Epithelial cell of prostate (primary cell): ENCODE data around the gene TEKT4.
"Not testable (repeated sequence)": the region's sequence is repeated elsewhere in the genome, so short reads cannot be mapped to it uniquely, and the experiment has no call there.

ENCODE experiments used
- DNase-seq: peaks from one replicate; pipeline ENCODE4 v3.0.0-alpha.2; 2011; ENCODE audit warnings: low read depth, low spot score
- H3K27ac ChIP-seq: fragments of 450-650 bp; 2 replicates; pipeline ENCODE4 v1.5.1; 2017; ENCODE audit warnings: mild to moderate bottlenecking

TEKT4 gene, protein sequence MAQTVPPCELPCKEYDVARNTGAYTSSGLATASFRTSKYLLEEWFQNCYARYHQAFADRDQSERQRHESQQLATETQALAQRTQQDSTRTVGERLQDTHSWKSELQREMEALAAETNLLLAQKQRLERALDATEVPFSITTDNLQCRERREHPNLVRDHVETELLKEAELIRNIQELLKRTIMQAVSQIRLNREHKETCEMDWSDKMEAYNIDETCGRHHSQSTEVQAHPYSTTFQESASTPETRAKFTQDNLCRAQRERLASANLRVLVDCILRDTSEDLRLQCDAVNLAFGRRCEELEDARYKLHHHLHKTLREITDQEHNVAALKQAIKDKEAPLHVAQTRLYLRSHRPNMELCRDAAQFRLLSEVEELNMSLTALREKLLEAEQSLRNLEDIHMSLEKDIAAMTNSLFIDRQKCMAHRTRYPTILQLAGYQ

DNA sequence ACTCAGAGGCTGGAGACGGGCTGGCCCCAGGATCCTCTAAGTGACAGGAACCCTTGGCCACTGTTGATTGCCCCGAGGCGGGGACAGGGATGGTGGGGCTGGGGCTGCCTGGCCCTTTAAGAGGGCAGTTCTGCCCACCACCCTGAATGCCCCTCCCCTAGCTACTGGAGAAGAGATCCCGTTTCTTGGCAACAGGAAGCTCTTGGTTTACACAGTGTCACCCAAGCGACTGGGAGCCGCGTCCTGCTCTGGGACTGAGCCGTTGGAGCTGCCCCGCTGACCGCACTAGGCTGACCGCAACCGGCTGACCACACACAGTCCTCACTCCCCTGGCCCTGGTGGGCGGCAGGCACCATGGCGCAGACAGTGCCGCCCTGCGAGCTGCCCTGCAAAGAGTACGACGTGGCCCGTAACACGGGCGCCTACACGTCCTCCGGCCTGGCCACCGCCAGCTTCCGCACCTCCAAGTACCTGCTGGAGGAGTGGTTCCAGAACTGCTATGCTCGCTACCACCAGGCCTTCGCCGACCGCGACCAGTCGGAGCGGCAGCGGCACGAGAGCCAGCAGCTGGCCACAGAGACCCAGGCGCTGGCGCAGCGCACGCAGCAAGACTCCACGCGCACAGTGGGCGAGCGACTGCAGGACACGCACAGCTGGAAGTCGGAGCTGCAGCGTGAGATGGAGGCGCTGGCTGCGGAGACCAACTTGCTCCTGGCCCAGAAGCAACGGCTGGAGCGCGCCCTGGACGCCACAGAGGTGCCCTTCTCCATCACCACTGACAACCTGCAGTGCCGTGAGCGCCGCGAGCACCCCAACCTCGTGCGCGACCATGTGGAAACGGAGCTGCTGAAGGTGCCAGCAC, at the start of gene TEKT4:
TSS of gene TEKT4 (plus strand) at position 205 of the 862 bp plus-strand sequence. CDS start at position 355, 150 bp downstream.
- no peak within 1 kb of the TSS for H3K27ac ChIP-seq
- DNase-seq = no peak

- DNase-seq, H3K27ac ChIP-seq: not testable (repeated sequence)
These were observed 32.0 kb upstream of the TEKT4 start for GRCh38 chr2:94839224-94839623.

DNA sequence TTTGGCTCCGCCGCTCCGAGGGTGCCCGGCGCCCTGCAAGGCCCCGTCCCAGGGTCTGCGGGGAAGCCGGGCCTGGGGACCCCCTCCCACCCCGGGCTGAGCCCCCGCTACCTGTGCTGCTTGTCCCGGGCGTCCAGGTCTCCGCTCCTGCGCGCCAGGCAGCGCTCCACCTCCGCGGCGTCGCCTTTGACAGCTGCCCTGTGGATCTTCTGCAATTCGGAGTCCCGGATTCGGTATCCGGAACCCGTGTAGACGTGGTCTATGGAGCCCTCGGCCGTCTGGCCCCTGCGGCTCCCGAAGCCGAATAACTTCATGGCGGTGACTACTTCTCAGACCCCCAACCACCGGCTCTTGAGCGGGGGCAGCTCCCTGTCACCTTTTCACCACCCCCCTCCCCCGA, 14.4 kb upstream of the TEKT4 start:
- H3K27ac ChIP-seq, DNase-seq: not testable (repeated sequence)

DNA sequence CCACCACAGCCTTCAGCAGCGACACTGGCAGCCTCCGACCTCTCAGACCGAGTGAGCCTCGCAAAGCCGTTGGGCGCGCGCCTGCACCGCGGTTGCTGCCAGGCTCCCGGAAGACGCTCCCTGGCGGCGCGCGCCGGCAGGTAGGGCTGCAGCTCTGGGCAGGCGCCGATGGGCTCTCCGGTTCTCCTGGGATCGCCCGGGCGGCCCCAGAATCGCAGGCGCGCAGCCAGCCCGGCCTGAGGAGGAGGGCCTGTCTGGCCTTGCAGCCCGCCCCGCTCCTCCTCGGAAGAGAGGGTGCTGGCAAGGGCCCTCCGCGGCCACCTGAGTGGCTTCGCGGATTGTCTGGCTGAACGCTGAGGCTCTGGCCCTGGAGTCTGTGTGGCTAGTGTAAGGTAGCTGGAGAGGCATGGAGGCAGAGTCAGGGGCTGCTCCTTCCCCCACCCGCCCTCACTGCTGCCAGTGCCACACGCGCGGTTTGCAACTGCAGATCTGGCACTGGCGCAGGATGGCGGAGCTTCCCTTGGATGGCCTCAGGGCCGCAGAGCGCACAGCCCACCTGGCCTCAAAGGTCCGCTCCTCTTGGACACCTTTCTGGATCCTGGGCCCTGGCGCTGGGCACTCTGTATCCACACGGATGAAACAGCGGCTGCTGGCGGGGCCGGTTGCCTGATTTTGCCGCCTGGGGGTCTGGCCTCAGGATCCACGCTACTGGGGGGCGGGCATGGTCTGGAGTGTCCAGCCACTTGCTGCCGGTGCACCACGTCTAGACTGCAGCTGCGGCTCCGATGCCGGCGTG, 13.7 kb upstream of the TEKT4 start:
- H3K27ac ChIP-seq = not testable (repeated sequence)
- peak; percentile 18 for DNase-seq

GRCh38 chr2:94858163-94858888, 12.9 kb upstream of the TEKT4 start:
- DNase-seq, H3K27ac ChIP-seq: not testable (repeated sequence)

DNA sequence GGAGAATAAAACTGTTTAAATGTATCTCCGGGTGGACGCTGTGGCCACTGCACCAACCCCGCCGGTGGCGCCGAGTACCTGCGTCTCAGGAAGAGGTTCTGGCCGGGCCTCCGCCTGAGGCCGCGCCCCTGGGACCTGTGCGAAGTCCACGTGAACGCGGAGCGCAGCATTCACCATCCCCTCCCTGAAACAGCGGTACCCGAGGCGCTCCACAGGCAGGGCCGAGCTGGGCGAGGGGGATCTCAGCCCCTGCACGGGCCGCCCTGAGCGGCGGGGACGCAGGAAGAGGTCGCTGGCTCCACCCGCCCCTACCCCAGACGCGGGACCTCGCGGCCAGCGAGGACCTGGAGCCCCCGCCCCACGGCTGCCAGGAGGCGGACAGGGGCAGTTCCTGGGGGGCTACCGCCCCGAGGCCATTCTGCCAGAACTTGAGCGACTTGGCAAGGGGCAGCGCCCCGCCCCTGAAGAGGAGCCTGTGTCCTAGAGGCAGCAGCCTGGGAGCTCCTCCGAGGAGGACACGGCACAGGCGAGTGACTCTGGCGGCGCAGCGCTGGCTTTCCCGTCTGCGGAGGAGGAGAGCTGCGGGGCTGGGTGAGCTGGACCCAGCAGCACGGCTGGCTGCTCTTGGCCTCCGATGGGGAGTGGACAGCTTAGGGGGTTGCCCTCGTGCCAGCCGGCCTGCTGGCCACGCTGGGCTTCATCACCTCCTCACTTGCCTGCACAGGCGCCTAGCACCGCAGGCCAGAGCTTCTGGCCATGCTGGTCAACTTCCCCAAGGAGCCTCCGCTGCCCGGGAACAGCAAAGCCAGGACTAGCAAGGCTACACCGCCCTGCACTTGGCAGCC, 9.7 kb upstream of the TEKT4 start:
- no peak for DNase-seq

GRCh38 chr2:94862903-94863302, 8.3 kb upstream of the TEKT4 start:
- not testable (repeated sequence) for H3K27ac ChIP-seq, DNase-seq

More for the DNA sequence above, 9.7 kb upstream of the TEKT4 start:
- no peak overlapping the region for H3K27ac ChIP-seq

- H3K27ac ChIP-seq = no peak overlapping the region
These were observed 2.1 kb upstream of the TEKT4 start for GRCh38 chr2:94869131-94869530.

DNA sequence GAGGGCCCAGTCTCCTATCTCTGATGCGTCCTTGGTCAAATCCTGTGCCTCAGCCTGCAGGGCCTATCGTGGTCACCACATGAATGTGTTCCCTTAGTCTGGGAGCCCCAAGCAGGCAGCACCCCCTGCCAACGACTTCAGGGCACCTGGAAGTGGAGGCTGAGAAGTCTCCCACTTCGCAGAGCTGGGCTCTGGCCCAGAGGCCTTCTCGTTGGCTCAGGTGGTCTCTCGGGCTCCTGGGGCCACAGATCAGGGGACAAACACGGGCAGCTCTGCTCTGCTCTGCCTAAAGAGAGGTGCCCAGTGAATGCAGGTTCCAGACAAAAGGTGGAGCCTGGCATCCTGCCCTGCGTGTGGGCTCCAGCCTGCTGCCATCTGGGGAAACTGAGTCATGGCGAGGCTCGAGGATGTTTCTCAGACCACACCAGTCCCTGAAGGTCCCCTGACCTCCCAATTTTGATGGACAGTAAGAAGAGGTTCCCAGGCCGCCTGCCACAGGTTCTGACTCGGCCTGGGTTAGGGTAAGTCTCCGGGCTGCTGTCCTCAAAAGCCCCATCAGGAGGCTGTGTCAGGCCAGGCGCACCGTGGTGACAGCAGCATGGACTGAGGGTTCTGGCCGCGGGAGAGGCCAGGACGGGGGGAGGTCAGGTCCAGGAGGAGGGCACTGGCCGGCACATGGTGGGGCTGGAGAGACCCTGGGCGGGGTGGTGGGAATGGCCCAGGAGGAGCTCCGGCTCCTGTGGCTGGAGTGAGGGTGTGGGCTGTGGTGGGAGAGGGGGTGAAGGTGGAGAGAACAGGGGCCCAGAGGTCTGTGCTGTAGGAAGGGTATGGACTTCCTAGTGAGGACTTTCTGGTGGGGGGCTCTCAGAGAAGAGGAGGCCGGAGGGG, 1.4 kb upstream of the TEKT4 start:
- no peak overlapping the region for H3K27ac ChIP-seq
- no peak for DNase-seq

More at GRCh38 chr2:94869131-94869530, 2.1 kb upstream of the TEKT4 start:
- DNase-seq = no peak

GRCh38 chr2:94870440-94871225, 597 bp upstream of the TEKT4 start:
- no peak overlapping the region for H3K27ac ChIP-seq
- DNase-seq = no peak

GRCh38 chr2:94872088-94872618, 923 bp downstream of the TEKT4 start:
- H3K27ac ChIP-seq = no peak overlapping the region

GRCh38 chr2:94872676-94873361, 1.6 kb downstream of the TEKT4 start:
- DNase-seq = no peak
- H3K27ac ChIP-seq = no peak overlapping the region

More at GRCh38 chr2:94872088-94872618, 923 bp downstream of the TEKT4 start:
- DNase-seq = no peak

- no peak for DNase-seq
- H3K27ac ChIP-seq = no peak overlapping the region
These were observed 2.4 kb downstream of the TEKT4 start for GRCh38 chr2:94873362-94874276.

DNA sequence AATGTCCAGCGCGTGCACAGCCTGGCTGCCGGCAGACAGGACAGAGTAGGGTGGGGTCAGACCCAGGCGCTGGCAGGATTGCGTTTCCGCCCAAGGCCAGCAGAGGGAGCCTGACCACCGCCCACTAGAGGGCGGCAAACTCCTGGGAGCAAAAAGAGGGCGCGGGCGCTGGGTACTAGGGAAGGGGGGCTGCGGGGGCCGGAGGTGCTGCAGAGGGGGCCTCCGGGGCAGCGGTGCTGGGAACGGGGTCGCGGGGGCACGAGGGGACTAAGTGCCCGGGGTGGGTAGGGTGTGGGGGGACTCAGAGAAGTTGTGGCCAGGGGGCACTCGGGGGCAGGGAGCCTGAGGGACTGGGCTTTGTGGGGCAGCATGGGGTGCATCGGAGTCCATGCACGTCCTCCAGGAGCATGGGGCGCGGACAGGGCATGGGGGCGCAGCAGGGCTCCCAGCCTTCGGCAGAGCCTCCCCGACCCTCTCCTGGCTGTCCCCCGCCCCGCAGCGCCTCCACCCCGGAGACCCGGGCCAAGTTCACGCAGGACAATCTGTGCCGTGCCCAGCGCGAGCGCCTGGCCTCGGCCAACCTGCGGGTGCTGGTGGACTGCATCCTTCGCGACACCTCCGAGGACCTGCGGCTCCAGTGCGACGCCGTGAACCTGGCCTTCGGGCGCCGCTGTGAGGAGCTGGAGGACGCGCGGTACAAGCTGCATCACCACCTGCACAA, 3.2 kb downstream of the TEKT4 start:
- no peak for DNase-seq
- no peak overlapping the region for H3K27ac ChIP-seq
